ENCODE results near the gene GPX3. TPM values are rescaled to one million over a fixed set of nuclear protein-coding genes. Genes with fewer than 3 reads are reported as not detected.
A peak's percentile ranks its signal among the peaks of the same experiment; 100 is the strongest.

The GPX3 gene
- total and polyA plus RNA-seq, 2 of the 13 experiments (the other 11 are each of a cell fraction or from before 2014, with no cell fraction given): 33.8 to 1,892 TPM

DNA sequence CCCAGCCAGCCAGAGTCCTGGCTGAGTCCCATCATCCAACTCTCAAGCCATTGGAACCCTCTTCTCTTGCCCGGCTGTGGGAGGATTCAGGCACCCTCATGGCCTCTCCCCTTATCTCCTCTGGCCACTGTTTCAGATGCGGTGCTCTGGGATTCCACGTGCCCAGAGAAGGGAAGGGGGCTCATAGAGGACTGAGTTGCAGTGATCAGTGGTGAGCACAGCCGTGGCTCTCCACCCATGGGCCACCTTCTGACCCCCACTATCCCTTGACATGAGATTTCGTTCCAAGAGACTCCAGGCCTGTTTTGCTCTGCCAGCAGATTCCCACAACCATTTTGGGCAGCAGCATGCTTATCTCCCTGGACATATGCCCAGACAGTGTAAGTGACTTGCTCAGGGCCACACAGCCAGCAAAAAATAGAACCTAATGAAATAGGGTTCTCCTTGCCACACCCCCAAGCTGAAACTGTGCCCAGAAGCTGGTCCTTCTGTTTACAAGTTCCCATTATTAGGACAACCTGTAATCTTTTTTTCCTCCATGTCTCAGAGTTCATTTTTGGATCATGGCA lies 2.7 kb downstream of the GPX3 start:
- POLR2A ChIA-PET: no interaction called here
- DNase-seq (ENCODE audit: low spot score): no peak
- ATAC-seq: no peak
- FAIRE-seq: no peak
- Histone ChIP-seq H3K79me2 (ENCODE audit: insufficient read depth, low read length) (peaks cover 33% of the 10 kb centered on the region), H4K20me1 (ENCODE audit: insufficient read depth, low read length) (peaks cover 45% of the 10 kb centered on the region), H3K4me1 (ENCODE audit: insufficient read depth, low read length) (peaks cover 63% of the 10 kb centered on the region), H3K27ac (ENCODE audit: extremely low read length, insufficient read depth, low read length) (no peak overlapping the region), H3K36me3 (replicated peaks in 1 of 2; ENCODE audit: control insufficient read depth in 1 of 2, insufficient read depth in 2 of 2, low read length in 2 of 2) (peaks cover 27 to 48% of the 10 kb centered on the region in 2 experiments), H3K9ac (ENCODE audit: insufficient read depth, low read depth, low read length) (no peak overlapping the region; the same call in 1 of the 2 replicates), H2AFZ (ENCODE audit: low read length) (no peak overlapping the region), H3K4me3 (replicated peaks in 1 of 3; ENCODE audit: insufficient read depth in 1 of 3, low read depth in 2 of 3, low read length in 3 of 3) (peak overlapping the region in 2 of 3 experiments; percentile 88 to 90; a peak in 4 of 6 replicates), H3K9me3 (ENCODE audit: low read length) (no peaks in the 10 kb centered on the region), H3K27me3 (ENCODE audit: control insufficient read depth in 1 of 2, insufficient read depth in 2 of 2, low read length in 2 of 2) (no peaks in the 10 kb centered on the region; a peak in 1 of 5 replicates), H3K4me2 (ENCODE audit: low read depth, low read length) (peak overlapping the region; percentile 90)
- intact Hi-C loops (cut with micrococcal nuclease; ENCODE audit: unreplicated experiment) (no loop called here), in situ Hi-C loops (cut with HindIII; ENCODE audit: extremely low pct_ligation_motif_present, low pct_unique_long_range_greater_than_20kb) (no loop called here)
- no TSS peak for BruUV-seq (replicated peaks)
- 91% methylated on average over 5 of the region's 5 CpGs for WGBS (ENCODE audit: low lambda C conversion rate)
- CTCF ChIA-PET (ENCODE audit: low intra/inter-chr PET ratio, low total read pairs): no interaction called here
- TF ChIP-seq, protein P1, sequence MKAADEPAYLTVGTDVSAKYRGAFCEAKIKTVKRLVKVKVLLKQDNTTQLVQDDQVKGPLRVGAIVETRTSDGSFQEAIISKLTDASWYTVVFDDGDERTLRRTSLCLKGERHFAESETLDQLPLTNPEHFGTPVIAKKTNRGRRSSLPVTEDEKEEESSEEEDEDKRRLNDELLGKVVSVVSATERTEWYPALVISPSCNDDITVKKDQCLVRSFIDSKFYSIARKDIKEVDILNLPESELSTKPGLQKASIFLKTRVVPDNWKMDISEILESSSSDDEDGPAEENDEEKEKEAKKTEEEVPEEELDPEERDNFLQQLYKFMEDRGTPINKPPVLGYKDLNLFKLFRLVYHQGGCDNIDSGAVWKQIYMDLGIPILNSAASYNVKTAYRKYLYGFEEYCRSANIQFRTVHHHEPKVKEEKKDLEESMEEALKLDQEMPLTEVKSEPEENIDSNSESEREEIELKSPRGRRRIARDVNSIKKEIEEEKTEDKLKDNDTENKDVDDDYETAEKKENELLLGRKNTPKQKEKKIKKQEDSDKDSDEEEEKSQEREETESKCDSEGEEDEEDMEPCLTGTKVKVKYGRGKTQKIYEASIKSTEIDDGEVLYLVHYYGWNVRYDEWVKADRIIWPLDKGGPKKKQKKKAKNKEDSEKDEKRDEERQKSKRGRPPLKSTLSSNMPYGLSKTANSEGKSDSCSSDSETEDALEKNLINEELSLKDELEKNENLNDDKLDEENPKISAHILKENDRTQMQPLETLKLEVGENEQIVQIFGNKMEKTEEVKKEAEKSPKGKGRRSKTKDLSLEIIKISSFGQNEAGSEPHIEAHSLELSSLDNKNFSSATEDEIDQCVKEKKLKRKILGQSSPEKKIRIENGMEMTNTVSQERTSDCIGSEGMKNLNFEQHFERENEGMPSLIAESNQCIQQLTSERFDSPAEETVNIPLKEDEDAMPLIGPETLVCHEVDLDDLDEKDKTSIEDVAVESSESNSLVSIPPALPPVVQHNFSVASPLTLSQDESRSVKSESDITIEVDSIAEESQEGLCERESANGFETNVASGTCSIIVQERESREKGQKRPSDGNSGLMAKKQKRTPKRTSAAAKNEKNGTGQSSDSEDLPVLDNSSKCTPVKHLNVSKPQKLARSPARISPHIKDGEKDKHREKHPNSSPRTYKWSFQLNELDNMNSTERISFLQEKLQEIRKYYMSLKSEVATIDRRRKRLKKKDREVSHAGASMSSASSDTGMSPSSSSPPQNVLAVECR (CRISPR knock-in tag; IDR thresholded peaks at IDR 0.05; ENCODE audit: borderline replicate concordance): no peak
- no peak for TF ChIP-seq BCL6 (CRISPR knock-in tag; IDR thresholded peaks at IDR 0.05)
- TF ChIP-seq, protein P2, sequence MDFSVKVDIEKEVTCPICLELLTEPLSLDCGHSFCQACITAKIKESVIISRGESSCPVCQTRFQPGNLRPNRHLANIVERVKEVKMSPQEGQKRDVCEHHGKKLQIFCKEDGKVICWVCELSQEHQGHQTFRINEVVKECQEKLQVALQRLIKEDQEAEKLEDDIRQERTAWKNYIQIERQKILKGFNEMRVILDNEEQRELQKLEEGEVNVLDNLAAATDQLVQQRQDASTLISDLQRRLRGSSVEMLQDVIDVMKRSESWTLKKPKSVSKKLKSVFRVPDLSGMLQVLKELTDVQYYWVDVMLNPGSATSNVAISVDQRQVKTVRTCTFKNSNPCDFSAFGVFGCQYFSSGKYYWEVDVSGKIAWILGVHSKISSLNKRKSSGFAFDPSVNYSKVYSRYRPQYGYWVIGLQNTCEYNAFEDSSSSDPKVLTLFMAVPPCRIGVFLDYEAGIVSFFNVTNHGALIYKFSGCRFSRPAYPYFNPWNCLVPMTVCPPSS (IDR thresholded peaks at IDR 0.05): no peak
- 0 out of 2 replicates have a peak, but pooled peaks have one; percentile 16 for TF ChIP-seq ZC3H13 (CRISPR knock-in tag; IDR thresholded peaks at IDR 0.05)
- TF ChIP-seq KDM1A (CRISPR knock-in tag; IDR thresholded peaks at IDR 0.05): no peak
- no peak for TF ChIP-seq ZNF83 (CRISPR knock-in tag; IDR thresholded peaks at IDR 0.05; ENCODE audit: borderline replicate concordance)
- no peak for TF ChIP-seq ZNF761 (CRISPR knock-in tag; conservative IDR thresholded peaks at IDR 0.05)
- TF ChIP-seq CENPX (CRISPR knock-in tag; IDR thresholded peaks at IDR 0.05): no peak
- 0 out of 2 replicates have a peak, but pooled peaks have one; percentile 24 for TF ChIP-seq HOXA9 (CRISPR knock-in tag; IDR thresholded peaks at IDR 0.05; ENCODE audit: borderline replicate concordance)
- TF ChIP-seq PAWR (CRISPR knock-in tag; IDR thresholded peaks at IDR 0.05; ENCODE audit: borderline replicate concordance): no peak
